Neutrophil (primary cell): ENCODE results near the gene SPRYD3.

Experiments
- H3K27ac ChIP-seq: fragments of 200-600 bp; sonication (generic); 2 replicates; pipeline ENCODE4 v1.5.1; 2016; ENCODE audit warnings: mild to moderate bottlenecking, moderate library complexity
- H3K27me3 ChIP-seq: fragments of 200-600 bp; sonication (generic); 2 replicates; pipeline ENCODE4 v1.6.0; 2016; ENCODE audit warnings: mild to moderate bottlenecking
- H3K36me3 ChIP-seq: fragments of 200-600 bp; sonication (generic); 2 replicates; pipeline ENCODE4 v1.5.1; 2017
- H3K4me1 ChIP-seq, 2 experiments: fragments of 200-600 bp in 1 of 2; sonication (generic) in 1 of 2; 1 replicate in 1 of 2; 2 replicates in 1 of 2; pipeline versions ENCODE4 v1.5.1 to v1.6.1; 2013 to 2016; ENCODE audit warnings: low read depth in 1 of 2, low read length in 1 of 2, mild to moderate bottlenecking in 1 of 2, moderate library complexity in 1 of 2; ENCODE audit not compliant: control insufficient read depth in 1 of 2, insufficient read depth in 1 of 2
- H3K4me3 ChIP-seq, 2 experiments: fragments of 200-600 bp in 1 of 2; sonication (generic) in 1 of 2; 1 replicate in 1 of 2; 2 replicates in 1 of 2; pipeline ENCODE4 v1.5.1; 2013 to 2016; ENCODE audit warnings: low read depth in 1 of 2, low read length in 1 of 2, mild to moderate bottlenecking in 1 of 2, moderate library complexity in 1 of 2
- H3K9me3 ChIP-seq: fragments of 200-600 bp; sonication (generic); 2 replicates; pipeline ENCODE4 v1.5.1; 2016
- CTCF ChIP-seq: fragments of 200-600 bp; sonication (generic); IDR thresholded peaks from 2 replicates; pipeline ENCODE4 v1.5.1; 2016; ENCODE audit warnings: antibody characterized with exemption

Gene SPRYD3

GRCh38 chr12:53025250-53025649 is 53.9 kb downstream of the SPRYD3 start:
- Histone ChIP-seq H3K9me3 (no peaks in the 10 kb centered on the region), H3K4me3 (no peak overlapping the region), H3K4me1 (no peaks in the 10 kb centered on the region), H3K27me3 (no peaks in the 10 kb centered on the region), H3K27ac (no peak overlapping the region), H3K36me3 (peaks cover 94% of the 10 kb centered on the region)
- TF ChIP-seq CTCF: no peak

GRCh38 chr12:53014709-53015108 is 64.5 kb downstream of the SPRYD3 start:
- H3K9me3 ChIP-seq: no peaks in the 10 kb centered on the region
- no peaks in the 10 kb centered on the region for H3K27me3 ChIP-seq
- peaks cover 32% of the 10 kb centered on the region for H3K36me3 ChIP-seq
- no peak for TF ChIP-seq CTCF
- H3K4me1 ChIP-seq: no peaks in the 10 kb centered on the region
- H3K27ac ChIP-seq: no peak overlapping the region
- H3K4me3 ChIP-seq: no peak overlapping the region
